GM06990 (cell line): ENCODE results near the gene SRSF2.

ENCODE experiments used
- DNase-seq: peaks from one replicate; pipeline ENCODE4 v3.0.0-alpha.2; 2011; ENCODE audit not compliant: insufficient read length; ENCODE audit errors: extremely low read depth
- H3K27me3 ChIP-seq: replicated peaks from 2 replicates; pipeline ENCODE4 v1.6.0; 2011; ENCODE audit warnings: low read length; ENCODE audit not compliant: control insufficient read depth, insufficient read depth
- H3K36me3 ChIP-seq: 2 replicates; pipeline ENCODE4 v1.5.1; 2011; ENCODE audit warnings: low read length; ENCODE audit not compliant: control insufficient read depth, insufficient read depth
- H3K4me3 ChIP-seq: replicated peaks from 2 replicates; pipeline ENCODE4 v1.5.1; 2011; ENCODE audit warnings: low read depth, mild to moderate bottlenecking, control low read depth, low read length
- CTCF ChIP-seq: IDR thresholded peaks from 2 replicates; pipeline ENCODE4 v1.5.1; 2011; ENCODE audit warnings: low read length, control low read depth, mild to moderate bottlenecking, inconsistent platforms; ENCODE audit not compliant: insufficient read depth, poor library complexity, severe bottlenecking

SRSF2 gene

DNA sequence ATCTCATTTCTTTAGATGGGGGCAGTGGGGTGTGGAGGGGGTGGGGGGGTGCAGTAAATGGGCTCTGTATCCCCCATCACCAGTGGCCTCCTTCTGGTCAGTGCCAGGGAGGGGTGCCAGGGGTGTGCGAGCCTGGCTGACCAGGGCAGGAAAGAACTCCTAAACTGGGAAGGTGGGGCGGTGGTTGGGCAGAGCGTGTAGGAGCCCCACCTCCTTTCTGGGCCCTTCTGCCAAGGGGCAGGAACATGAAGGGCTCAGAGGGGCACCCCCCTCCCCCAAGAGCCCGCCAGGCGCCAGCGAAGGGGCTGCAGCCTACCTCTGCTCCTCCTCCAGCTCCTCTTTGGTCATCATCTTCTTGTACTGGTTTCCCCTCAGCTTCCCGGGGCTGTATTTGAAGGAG is 52.4 kb downstream of the SRSF2 start:
- no peak for TF ChIP-seq CTCF
- Histone ChIP-seq H3K36me3 (no peaks in the 10 kb centered on the region), H3K4me3 (no peak overlapping the region), H3K27me3 (no peaks in the 10 kb centered on the region; the same call in none of the 2 replicates)
- DNase-seq = no peak
